Measurements from ENCODE around the gene EEFSEC.

GRCh38 chr3:128390867-128391266 is 237.6 kb downstream of the EEFSEC start:
- TF ChIP-seq CTCF (conservative IDR thresholded peaks at IDR 0.05; ENCODE audit: low read length), result no peak
- no peak for TF ChIP-seq EZH2phosphoT487 (IDR thresholded peaks at IDR 0.05; ENCODE audit: borderline replicate concordance, low read depth, low read length)

Data from OCI-LY7 (cell line).